Stimulated activated CD8-positive, alpha-beta memory T cell treated with anti-CD3 and anti-CD28 coated beads, Interleukin-7, amount 100 ng/mL, for 24 hours (primary cell): ENCODE measurements around the gene EML6.
"Not testable (repeated sequence)": the region's sequence is repeated elsewhere in the genome, so short reads cannot be mapped to it uniquely, and the experiment has no call there.

Experiments used
- DNase-seq: peaks from one replicate; pipeline ENCODE4 v3.0.0-alpha.2; 2020; ENCODE audit warnings: low read depth

EML6 gene

DNA sequence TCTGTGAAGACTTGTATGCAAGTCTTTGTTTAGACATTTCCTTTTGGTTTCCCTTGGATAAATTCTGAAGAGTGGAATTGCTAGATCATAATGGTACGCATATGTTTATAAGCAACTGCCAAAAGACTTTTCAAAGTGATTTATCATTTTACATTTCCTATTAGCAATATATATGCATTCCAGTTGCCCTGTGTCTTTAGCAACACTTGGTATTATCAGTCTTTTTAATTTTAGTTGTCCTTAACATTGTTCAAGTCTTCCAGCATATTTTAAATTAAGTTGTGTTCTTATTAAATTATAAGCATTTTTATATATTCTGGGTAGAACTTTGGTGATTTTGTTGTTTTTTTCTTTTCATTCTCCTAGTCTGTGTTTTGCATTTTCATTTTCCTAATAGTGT, 81.8 kb downstream of the EML6 start:
- no peak for DNase-seq

DNA sequence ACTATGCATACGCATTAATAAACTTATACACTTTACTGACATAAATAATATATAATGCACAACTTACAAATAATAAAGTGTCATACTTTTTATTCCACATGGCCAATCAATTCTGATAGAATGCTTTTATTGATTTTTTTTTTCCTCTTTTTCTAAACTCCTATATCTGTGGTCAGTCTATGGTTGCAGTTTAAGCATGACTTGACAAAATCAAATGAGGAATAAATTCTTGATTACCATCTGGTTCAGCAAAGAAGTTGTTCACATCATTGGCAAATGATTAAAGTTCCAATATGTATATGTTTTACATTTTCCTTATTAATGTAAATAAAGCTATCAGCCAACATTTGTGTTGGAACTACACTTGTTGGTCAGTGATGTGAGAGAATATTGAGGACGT, 83.5 kb downstream of the EML6 start:
- DNase-seq: no peak

- DNase-seq: no peak
Measured at GRCh38 chr2:54808661-54809060, 85.2 kb downstream of the EML6 start.

DNA sequence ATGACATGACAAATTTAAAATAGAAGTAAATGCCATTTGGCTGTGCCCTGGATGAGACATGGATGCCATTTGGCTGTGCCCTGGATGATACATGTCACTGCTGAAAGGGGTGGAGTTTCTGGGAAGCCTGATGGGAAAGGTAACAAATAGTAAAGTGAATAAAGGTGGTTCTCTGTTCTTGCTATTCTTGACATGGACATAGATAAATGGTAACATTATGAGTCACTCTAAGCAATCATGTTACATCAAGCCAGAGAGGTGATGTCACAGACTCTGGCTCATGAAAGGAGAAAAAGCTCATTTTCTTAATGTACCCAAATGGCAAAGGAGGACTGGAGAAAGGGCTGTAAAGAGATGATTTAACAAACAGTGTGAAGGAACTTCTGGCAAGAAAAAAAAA, 86.4 kb downstream of the EML6 start:
- no peak for DNase-seq

- no peak for DNase-seq
Measured at GRCh38 chr2:54810246-54810645, 86.8 kb downstream of the EML6 start.

DNA sequence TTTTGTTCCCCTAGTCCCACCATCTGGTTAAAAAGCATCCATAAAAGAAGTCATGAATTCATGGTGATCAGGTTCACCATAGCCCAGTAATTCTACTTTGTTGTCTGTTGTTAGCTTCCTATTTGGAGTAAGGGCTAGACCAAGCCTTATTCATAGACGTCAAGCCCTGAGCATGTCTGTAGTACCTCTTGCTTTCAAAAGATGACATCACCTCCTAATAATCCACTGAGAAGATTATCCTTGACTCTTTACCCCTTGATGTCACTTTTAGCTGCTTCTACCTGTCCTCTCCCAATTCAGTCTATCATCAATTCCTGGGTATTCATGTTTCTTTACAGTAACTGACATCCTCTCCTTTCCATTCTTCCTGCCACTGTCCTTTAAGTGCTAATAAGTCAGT, 90.1 kb downstream of the EML6 start:
- DNase-seq: no peak

DNA sequence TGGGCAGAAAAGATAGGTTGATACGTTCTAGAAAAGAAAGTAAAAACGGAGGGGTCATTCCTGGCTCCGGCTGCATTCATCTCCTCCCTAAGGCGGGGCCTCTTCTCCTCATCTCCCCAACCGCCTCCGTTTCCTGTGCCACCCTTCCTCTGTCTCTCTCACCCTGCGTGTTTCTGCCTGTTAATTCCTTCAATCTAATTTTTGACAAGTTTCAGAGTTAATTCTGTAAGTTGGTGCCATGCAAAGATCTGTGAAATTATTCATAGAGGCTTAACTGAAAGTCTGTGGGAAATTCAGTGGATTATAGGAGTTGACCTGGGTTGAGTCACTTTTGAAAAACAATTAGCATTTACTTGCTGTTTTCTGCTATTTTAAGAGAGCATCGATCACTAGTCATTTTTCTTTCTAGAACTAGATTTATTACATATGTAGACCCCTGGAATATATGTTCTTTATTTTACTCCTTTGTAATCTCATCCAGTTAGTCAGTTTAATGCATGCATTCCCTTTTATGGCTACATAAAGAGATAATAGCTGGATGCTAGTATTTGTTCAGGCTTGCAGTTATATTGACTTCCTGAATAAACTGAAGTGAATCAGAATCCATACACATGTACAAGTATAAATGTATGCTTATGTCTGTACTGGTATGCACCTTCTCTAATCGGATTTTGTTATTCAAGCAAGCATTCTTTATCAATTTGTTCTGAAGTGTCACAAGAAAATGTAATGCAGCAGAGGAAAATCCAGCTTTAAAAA, 91.1 kb downstream of the EML6 start:
- no peak for DNase-seq

DNA sequence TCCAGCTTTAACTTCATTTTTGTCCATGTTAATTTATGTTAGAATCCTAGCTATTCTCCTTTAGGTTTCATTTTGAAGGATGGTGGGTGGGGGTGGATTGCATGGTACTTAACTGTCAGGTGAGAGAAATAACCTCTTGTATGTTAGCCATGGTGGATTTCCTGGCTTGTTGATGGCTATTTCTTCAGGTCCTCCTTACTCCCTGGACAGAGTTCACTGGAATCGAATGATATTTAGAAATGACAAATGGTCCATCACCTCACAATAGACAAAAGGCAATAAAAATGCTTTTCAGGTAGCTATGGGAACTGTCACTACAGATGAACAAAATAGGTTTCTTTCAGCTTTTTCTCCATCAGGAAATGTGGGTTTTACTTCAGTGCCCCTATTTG, 91.7 kb downstream of the EML6 start:
- no peak for DNase-seq

DNA sequence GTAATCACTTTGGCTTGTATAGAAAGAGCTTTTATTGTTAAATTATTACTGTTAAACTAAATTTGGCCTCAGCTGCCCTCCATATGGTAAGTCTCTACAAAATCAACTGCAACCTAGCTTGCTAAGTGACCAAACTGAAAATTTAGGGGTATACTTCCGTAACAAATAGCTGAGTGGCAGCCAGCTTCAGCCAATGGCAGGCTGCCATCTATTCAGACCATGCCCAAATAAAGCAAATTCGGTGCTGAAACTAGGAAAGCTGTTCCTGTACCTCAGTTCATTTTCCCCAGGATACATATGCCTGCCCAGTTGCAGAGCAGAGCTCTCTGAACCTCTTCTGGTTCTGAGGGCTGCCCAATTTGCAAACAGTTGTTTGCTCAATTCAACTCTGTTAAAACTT, 94.8 kb downstream of the EML6 start:
- no peak for DNase-seq

DNA sequence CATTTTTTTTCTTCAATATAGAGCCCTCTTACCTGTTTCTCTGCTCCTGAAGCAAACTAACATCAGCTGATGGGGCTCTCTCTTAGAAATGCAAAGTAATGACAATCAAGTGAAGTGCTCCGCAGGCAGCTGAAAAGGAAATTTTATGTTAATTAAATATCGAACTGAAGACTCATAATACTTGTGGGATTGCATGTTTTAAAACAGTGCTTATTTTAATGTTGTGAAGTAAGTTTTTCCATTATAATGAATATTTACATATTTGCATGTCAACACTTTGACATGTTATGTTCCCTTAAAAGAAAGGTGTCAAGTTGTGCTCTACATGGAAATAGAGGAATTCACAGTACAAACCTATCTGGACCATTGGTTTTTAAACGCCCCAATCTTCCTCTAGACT, 97.1 kb downstream of the EML6 start:
- no peak for DNase-seq

DNA sequence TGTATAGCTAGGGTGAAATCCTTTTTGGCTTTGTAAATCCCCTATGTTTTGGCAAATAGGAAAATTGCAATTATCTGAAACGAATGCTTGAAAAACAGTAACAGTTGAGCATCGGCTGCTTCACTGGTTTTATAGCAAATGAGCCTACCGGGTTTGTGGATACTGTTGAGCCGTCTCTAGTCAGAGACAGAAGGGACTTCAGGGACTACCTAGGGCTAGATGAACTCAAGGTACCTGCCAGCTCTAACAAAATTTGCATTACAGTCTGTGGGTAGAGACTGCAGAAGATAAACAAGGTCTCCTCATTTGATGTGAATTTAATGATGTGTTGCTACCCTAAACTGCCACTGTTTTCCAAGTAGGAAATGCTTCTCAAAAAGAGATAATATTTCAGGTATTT, 101.1 kb downstream of the EML6 start:
- no peak for DNase-seq

DNA sequence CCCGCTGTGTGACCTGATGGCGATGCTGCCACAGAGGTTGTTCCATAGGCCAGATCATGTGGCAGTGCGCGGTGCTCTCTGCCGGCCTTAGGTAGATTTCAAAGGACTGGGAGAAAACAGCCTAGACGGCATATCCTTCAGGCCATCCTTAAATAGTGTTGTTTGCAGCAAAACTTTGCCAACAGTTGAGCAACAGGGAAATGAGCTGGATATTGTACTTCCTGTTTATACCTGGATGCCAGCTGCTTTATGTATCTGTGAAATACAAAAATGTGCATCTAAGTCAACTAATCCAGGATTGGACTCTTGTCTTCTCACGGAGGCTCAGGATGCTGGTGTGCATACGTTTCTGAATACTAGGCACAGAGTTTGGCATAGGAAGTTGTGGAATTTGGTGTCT, 107.1 kb downstream of the EML6 start:
- no peak for DNase-seq

- no peak for DNase-seq
Measured at GRCh38 chr2:54831480-54831879, 108.0 kb downstream of the EML6 start.

DNA sequence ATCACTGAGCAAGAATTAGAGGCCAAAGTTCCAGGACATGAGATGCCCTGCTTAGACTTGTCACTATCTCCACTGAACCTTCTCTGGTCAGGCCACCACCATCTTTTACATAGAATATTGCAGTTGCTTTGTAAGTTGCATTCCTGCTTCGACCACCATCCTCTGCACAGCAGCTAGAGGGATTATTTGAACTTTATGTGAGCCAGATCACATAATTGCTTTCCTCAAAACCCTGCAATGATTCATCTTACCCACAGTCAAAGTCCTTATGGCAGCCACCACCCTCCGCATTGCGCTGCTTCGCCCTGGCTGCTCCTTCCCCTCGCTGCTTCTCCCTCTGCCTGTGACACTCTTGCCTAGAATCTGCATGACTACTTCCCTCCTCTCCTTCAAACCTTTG, 111.3 kb downstream of the EML6 start:
- no peak for DNase-seq

DNA sequence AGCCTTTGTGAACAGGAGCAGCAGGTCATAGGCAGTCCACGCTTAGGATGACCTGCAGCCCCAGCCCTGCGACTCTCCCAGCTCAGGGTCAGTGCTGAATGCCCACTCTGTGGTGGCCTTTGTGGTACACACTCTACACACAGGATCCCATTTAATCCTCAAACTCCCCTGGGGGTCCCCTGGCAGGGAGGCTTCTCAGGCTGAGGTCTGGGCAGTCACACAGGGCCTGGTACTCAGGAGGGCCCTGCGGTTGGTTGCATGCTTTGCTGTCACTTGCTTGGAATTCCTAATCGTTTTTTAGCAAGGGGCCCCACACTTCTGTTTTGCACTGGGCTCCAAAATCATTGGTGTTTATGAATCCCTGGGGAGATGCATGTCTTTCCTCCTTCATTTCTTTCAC, 113.0 kb downstream of the EML6 start:
- no peak for DNase-seq

GRCh38 chr2:54838585-54839035, 115.1 kb downstream of the EML6 start:
- peak; percentile 38 for DNase-seq

GRCh38 chr2:54839461-54840255, 116.2 kb downstream of the EML6 start:
- no peak for DNase-seq

GRCh38 chr2:54840559-54841468, 117.4 kb downstream of the EML6 start:
- no peak for DNase-seq

- DNase-seq: not testable (repeated sequence)
Measured at GRCh38 chr2:54841500-54841899, 118.0 kb downstream of the EML6 start.

DNA sequence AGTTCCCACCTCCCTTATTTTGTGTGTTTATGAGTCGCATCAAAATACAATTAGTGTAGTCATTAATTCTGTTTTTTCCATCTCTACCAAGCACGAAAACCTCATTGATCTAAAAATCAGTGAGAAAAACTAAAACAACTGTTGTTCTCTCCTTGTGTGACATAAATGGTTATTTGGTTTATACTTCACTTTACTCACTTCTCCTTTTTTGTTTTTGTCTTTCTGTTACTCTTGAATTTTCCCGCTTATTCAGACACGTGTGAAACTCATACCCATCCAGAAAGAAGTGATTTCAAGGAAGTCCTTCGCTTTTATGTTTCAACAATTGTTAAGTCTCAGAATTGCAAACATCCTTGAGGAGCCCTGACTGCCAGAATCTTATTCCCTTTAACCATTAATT, 121.6 kb downstream of the EML6 start:
- no peak for DNase-seq

- no peak for DNase-seq
Measured at GRCh38 chr2:54845514-54845913, 122.1 kb downstream of the EML6 start.
